C4-2B (cell line): ENCODE results near the gene NBDY.
"Not testable (repeated sequence)": the region's sequence is repeated elsewhere in the genome, so short reads cannot be mapped to it uniquely, and the experiment has no call there.

Experiments
- ZFX ChIP-seq: fragments of 450-650 bp; IDR thresholded peaks from 2 replicates; pipeline ENCODE4 v1.6.1; 2017
- TF ChIP-seq, protein P1 (sequence below): fragments of 450-650 bp; conservative IDR thresholded peaks from 2 replicates; pipeline ENCODE4 v1.5.1; 2017; ENCODE audit warnings: mild to moderate bottlenecking

- TF ChIP-seq, protein P1, sequence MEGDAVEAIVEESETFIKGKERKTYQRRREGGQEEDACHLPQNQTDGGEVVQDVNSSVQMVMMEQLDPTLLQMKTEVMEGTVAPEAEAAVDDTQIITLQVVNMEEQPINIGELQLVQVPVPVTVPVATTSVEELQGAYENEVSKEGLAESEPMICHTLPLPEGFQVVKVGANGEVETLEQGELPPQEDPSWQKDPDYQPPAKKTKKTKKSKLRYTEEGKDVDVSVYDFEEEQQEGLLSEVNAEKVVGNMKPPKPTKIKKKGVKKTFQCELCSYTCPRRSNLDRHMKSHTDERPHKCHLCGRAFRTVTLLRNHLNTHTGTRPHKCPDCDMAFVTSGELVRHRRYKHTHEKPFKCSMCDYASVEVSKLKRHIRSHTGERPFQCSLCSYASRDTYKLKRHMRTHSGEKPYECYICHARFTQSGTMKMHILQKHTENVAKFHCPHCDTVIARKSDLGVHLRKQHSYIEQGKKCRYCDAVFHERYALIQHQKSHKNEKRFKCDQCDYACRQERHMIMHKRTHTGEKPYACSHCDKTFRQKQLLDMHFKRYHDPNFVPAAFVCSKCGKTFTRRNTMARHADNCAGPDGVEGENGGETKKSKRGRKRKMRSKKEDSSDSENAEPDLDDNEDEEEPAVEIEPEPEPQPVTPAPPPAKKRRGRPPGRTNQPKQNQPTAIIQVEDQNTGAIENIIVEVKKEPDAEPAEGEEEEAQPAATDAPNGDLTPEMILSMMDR: not testable (repeated sequence)
- TF ChIP-seq ZFX: not testable (repeated sequence)
Observed at GRCh38 chrX:56778099-56778923, 49.3 kb downstream of the NBDY start.
